GM12864 (cell line): ENCODE data around the gene RXRA.

ENCODE experiments used
- DNase-seq: peaks from one replicate; pipeline ENCODE4 v3.0.0-alpha.2; 2011; ENCODE audit warnings: low read depth
- H3K4me3 ChIP-seq: 2 replicates; pipeline ENCODE4 v1.5.1; 2011; ENCODE audit warnings: mild to moderate bottlenecking, low read depth, low read length, control low read depth
- TF ChIP-seq, protein P1 (sequence below): IDR thresholded peaks from 2 replicates; pipeline ENCODE4 v1.5.1; 2011; ENCODE audit warnings: low read depth, mild to moderate bottlenecking, moderate library complexity, low read length, control low read depth, inconsistent platforms; ENCODE audit errors: missing control alignments

Gene RXRA

DNA sequence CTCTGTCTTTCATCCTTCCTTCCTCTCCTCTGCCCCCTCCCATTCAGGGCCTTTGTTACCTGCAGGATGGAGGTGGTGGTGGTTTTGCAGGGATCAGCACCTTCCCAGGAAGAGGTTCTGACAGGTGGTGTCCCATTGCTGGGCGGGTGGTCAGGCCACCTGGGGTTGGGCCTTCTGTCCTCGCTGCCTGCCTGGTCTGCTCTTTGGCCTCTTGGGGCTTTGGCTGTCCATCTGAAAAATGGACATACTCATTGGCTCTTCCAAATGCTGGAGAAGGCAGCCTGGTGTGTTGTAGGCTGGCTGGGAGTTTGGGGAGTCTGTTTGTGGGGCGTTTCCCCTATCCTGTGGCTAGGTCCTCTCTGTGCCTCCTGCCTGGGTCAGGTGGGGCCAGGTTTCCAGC lies 4.3 kb downstream of the RXRA start:
- no peak overlapping the region for H3K4me3 ChIP-seq
- TF ChIP-seq, protein P1, sequence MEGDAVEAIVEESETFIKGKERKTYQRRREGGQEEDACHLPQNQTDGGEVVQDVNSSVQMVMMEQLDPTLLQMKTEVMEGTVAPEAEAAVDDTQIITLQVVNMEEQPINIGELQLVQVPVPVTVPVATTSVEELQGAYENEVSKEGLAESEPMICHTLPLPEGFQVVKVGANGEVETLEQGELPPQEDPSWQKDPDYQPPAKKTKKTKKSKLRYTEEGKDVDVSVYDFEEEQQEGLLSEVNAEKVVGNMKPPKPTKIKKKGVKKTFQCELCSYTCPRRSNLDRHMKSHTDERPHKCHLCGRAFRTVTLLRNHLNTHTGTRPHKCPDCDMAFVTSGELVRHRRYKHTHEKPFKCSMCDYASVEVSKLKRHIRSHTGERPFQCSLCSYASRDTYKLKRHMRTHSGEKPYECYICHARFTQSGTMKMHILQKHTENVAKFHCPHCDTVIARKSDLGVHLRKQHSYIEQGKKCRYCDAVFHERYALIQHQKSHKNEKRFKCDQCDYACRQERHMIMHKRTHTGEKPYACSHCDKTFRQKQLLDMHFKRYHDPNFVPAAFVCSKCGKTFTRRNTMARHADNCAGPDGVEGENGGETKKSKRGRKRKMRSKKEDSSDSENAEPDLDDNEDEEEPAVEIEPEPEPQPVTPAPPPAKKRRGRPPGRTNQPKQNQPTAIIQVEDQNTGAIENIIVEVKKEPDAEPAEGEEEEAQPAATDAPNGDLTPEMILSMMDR = no peak
- no peak for DNase-seq

DNA sequence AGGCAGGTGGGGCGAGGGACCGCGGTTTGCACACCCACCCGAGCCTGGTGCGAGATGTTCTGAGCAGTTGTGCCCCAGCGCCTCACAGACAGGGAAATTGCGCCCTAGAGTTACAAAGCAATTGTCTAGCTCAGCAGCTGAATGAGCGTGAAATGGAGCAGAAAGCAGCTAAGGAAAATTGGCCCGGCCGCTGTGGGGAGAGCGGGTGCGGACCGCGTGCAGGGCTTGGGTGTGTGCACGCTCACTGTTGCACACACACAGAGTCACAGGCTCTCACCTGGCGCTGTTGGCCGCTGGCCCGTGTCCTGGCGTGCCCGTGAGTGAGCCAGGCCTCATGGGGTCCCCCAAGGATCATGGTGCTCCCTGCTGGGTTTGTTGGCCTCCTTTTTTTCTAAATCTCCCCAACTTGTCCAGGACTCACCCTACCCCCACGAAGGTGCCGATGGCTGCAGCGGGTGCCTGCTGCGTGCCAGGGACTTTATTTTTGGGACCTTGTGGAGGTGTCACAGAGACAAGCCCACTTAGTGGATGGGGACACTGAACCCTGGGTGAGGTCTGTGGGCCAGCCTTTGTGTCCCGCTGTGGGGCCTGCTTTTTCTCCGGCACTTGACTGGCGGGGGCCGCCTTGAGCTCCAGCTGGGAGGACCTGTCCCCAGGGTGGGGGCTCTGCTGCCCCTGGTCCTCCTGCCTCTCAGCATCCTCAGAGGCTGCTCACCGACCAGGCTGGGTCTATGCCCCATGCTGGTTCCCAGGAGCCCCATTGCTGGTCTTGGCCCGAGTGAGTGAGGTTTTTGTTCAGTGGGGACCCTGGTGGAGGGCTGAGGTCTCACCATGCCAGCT lies 5.2 kb downstream of the RXRA start:
- TF ChIP-seq, protein P1 = no peak
- no peak overlapping the region for H3K4me3 ChIP-seq
- DNase-seq = no peak

GRCh38 chr9:134332266-134332665 lies 6.0 kb downstream of the RXRA start:
- TF ChIP-seq, protein P1 = no peak
- no peak for DNase-seq
- no peak overlapping the region for H3K4me3 ChIP-seq

DNA sequence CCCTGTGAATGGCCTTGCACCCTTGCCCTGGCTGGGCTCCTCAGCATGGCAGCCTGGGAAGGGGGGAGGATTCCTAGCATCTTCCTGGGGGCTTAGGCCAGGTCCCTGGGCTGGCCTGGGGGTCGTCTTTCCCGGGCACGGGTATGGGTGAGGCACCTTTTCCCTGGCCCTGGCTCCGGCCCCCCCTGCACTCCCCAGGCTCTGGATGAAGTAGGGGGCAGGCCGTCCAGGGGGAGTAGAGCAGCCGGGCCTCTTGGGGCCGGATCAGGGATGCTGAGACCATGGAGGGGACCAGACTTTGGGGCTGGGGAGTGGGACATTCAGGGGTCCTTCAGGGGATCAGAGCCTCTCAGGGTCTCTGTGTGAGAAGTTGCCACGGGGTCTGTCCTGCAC lies 6.6 kb downstream of the RXRA start:
- TF ChIP-seq, protein P1 = no peak
- no peak for DNase-seq
- no peak overlapping the region for H3K4me3 ChIP-seq

DNA sequence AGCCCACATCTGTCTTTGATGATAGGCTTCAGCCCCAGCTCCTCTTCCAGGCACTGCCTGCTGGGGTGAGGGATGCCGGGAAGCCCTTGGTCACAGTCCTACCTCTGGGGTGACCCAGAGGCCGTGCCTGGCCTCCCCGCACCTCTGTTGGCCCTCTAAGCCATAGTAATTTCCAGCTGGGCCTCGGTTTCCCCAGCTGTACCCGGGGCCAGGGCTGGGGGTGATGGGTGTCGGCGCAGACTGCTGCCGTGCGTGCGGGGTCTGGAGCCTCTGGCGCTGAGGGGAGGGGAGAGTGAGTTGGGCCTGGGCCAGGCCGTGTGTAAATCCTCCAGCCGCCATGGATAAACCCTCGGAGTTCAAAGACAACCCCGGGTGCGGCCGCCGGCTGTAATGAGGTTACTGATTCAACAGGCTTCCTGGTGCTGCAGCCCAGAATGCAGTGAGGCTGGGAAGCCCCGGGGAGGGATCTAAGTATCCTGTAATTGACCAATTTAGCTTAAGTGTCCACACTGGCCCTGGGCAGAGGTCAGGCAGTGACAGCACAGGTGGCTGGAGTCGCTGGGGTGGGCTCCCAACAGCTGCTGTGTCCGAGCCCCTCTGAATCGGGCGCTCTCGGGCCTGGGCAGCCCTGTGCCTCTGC lies 7.1 kb downstream of the RXRA start:
- no peak for DNase-seq

GRCh38 chr9:134333874-134334581 lies 7.8 kb downstream of the RXRA start:
- DNase-seq = no peak
- TF ChIP-seq, protein P1 = no peak

More for the DNA sequence above, 7.1 kb downstream of the RXRA start:
- no peak overlapping the region for H3K4me3 ChIP-seq
- TF ChIP-seq, protein P1 = no peak

More at GRCh38 chr9:134333874-134334581, 7.8 kb downstream of the RXRA start:
- H3K4me3 ChIP-seq = no peak overlapping the region
